ENCODE results near the gene DNAAF2.

- no peak for TF ChIP-seq POLR2A (IDR thresholded peaks at IDR 0.05; ENCODE audit: extremely low read depth, insufficient read length)
- TF ChIP-seq CTCF (IDR thresholded peaks at IDR 0.05; ENCODE audit: low read depth, low read length) = no peak
Observed at GRCh38 chr14:49594347-49595091, 40.5 kb downstream of the DNAAF2 start.
